NCI-H1436 (cell line): Measurements from ENCODE around the gene USP24.
A peak's percentile ranks its signal among the peaks of the same experiment; 100 is the strongest.
"Not testable (repeated sequence)": the region's sequence is repeated elsewhere in the genome, so short reads cannot be mapped to it uniquely, and the experiment has no call there.

Source experiments
- DNase-seq: peaks from one replicate; lab custom pipeline; 2025; lab: John Stamatoyannopoulos, UW

The USP24 gene

DNA sequence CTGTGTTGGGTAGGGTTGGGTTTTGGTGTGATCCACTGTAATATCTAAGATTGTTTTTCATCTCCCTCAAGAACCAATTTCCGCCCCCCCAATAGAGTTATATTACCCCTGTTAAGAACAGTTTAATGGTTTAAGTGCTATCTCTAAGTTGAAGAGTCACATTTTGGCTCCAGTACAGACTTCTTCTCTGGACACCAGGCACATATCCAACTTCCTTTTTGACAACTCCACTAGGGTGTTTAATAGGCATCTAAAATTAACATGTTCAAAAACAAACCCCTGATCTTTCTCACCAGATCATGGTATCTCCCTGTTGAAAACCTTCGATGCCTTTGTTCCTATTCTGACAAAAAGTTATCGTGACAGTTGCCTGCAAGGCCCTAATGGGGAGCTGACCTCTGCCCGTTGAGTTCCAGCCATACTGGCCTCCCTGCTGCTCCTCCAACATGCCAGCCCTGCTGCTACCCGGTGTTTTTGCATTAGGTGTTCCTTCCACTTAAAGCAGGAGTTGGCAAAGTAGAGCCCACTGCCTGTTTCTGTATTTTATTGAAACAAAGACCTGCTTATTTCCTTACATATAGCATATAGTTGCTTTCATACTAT, 18.6 kb downstream of the USP24 start:
- DNase-seq = no peak

- DNase-seq = no peak
These were observed 19.5 kb downstream of the USP24 start for GRCh38 chr1:55195521-55196233.

- no peak for DNase-seq
These were observed 20.3 kb downstream of the USP24 start for GRCh38 chr1:55194851-55195250.

- peak; percentile 14 for DNase-seq
These were observed 23.1 kb downstream of the USP24 start for GRCh38 chr1:55192093-55192492.

GRCh38 chr1:55191219-55191952, 23.8 kb downstream of the USP24 start:
- not testable (repeated sequence) for DNase-seq

DNA sequence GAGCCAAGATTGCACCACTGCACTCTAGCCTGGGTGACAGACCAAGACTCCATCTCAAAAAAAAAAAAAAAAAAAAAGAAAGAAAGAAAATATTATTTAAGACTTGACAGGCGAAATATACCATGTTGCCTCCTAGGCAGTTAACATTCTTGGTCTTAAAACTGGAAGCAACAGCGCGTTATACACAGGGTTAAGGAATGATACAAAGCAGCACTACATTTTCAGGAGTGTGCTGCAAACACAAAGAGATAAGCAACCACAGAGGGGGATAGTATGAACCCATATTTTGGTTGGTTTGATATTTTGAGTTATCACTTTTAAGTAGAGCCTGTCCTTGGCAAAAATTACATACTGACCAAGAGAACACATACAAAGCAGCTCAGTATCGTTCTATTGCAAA, 25.1 kb downstream of the USP24 start:
- DNase-seq = no peak

DNA sequence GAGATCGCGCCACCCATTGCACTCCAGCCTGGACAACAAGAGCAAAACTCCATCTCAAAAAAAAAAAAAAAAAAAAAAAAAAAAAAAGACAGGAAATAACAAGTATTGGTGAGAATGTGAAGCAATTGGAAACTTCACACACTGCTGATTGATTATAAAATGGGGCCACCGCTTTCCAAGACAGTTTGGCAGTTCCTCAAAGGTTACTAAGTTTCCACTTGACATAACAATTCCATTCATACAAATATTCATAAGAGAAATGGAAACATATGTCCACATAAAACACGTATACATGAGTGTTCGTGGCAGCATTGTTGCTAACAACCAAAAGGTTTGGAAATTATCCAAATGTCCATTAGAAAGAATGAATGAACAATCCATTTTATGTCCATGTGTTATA, 26.3 kb downstream of the USP24 start:
- DNase-seq = no peak

DNA sequence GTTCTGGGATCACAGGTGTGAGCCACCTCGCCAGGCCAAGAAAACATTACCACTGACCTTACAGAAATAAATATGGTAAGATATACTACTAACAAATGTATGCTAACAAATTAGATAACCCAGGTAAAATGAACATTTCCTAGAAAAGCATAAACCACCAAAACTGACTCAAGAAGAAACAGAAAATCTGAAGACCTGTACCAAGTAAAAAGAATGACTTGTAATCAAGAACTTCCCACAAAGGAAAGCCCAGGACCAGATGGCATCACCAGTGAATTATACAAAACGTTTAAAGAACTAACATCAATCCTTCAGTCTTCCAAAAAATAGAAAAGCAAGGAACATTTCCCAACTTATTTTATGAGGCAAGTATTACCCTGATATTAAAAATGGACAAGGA, 29.3 kb downstream of the USP24 start:
- no peak for DNase-seq

- no peak for DNase-seq
These were observed 30.3 kb downstream of the USP24 start for GRCh38 chr1:55184859-55185258.

DNA sequence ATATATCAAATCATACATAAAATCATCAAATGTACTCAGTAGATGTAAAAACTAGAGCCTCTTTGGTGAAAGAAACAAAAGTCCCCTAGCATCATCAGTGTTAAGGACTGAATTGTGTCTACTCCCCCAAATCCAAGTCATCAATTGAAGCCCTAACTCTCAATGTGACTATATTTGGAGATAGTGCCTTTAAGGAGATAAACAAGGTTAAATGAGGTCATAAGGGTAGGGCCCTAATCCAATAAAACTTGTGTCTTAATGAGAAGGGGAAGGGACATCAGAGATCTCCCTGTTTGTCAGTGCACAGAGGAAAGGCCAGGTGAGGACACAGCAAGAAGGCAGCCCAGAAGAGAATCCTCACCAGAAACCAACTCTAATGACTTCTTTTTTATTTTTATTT, 33.5 kb downstream of the USP24 start:
- DNase-seq = no peak

GRCh38 chr1:55180075-55180670, 35.0 kb downstream of the USP24 start:
- DNase-seq = no peak

DNA sequence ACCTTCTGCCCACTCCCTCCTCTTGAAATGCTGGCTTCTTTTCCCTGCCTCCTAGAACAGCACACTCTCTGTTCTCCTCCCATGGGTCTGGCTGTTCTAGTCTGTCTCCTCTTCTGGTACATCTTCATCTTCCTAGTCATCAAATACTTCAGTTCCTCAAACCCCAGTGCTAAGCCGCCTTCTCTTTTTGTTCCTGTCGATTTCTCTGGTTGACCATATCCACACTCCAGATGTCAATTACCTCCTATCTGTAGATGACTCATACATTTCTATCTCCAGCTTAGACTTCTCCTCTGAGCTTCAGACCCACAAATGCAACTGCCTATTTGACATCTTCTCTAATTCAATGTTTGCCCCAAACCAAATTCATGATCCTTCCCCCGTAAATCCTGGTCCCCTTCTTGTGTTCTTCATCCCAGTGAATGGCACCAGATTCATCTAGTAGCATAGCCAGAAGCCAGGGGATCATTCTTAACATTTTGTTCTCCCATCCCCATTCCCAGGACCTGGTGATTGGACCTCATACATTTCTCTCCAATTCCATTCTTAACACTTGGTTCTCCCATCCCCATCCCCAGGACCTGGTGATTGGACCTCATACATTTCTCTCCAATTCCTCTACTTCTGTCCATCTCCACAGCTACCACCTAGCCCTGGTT, 35.9 kb downstream of the USP24 start:
- DNase-seq = no peak

GRCh38 chr1:55172687-55173086, 42.5 kb downstream of the USP24 start:
- DNase-seq = no peak

DNA sequence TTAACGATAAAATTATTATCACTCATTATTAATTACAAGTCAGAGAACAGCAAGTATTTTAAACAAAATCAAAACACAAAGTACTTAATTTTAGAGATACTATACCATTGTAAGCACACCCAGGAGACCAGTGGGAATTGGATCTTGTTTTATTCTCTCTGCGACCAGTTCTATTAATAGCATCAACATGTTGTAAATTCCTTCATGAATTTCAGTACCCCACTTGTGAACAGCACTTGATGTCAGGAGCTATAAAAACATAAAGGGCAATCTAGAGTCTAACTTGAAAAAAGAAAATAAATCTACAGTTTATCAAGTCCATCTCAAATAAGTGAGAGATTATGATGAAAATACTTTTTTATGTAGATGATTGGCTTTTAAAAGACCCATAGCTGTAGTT, 42.9 kb downstream of the USP24 start:
- DNase-seq = no peak

DNA sequence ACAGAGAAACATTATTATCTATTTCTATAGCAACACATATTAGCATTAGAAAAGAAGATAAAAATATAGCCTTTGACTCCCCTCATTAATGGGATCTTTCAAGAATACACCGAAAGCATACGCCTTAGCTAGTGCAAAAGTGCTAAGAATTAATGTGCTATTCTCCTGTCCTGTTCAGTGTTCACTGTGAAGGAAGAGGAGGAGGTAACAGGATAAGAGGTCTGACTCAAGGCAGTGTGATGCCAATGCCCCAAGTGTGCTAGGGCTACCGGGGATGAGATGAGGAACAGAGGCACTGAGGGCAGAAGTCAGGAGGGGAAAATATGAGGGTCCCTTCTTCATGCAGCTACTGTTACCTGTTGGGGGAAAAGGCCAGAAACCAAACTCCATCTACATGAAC, 43.5 kb downstream of the USP24 start:
- no peak for DNase-seq

- no peak for DNase-seq
These were observed 44.7 kb downstream of the USP24 start for GRCh38 chr1:55170426-55170825.

GRCh38 chr1:55169126-55169525, 46.0 kb downstream of the USP24 start:
- no peak for DNase-seq

DNA sequence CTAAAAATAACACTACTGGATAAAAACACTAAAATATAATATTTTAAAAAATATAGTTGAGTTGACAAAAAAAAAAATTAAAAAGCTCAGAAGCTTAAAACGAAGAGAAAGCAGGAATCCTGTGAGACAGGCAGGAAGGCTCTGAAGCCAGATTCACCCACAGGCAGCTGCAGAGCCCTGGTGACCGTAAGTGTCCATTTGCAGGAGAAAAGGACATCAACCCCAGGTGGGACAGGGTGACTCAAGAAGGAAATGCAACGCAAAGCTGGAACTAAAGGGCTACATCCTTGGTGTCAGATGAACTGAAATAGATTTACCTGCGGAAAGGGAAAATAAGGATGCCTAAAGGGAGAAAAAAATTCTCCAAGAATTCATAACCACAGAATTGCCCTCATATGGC, 46.8 kb downstream of the USP24 start:
- DNase-seq = no peak

GRCh38 chr1:55167224-55167871, 47.8 kb downstream of the USP24 start:
- DNase-seq = no peak

- no peak for DNase-seq
These were observed 50.3 kb downstream of the USP24 start for GRCh38 chr1:55164906-55165305.

DNA sequence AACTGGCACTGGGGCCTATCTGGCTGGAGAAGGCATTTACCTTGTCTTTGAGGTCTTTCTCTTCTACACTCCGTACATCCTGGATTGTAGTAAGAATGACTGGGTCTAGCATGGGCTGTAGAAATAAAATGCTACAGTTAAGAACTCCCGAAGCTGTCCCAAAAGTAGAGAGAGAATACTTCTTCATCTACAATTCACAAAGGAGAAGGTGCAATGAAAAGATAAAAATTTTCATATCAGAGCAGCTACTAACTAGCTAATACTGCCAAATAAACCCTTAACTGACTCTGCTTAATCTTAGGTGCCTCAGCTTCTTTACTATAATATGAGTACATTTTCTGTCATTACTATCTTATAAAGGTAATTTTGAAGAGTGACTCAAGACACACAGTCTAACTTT, 55.6 kb downstream of the USP24 start:
- DNase-seq = no peak

DNA sequence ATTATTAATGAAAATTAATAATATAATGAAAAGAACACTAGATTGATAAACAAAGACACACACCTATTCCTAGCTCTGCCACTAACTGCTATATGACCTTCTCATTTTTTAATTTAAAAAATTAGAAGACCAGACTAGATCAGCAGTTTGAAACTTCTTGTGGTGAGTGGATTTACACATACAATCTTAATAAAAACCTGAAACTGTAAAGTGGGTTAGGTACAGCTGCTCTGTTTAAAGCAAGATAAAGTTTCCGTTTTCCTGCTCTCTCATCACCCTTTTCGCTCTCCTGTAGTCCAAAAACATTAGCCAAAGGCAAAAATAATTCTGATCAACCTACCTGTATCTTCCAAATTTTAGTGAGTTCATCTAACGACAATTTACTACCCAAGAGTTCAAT, 58.6 kb downstream of the USP24 start:
- no peak for DNase-seq
